SK-N-MC (cell line): ENCODE data around the gene UST.

Source experiments
- EZH2 ChIP-seq: fragments of 200-600 bp; sonication (generic); IDR thresholded peaks from one replicate; pipeline ENCODE4 v1.6.1; 2017; ENCODE audit warnings: antibody characterized with exemption
- FOXP2 ChIP-seq: optimal IDR thresholded peaks from 2 replicates; pipeline ENCODE3; 2011; ENCODE audit warnings: mild to moderate bottlenecking, moderate library complexity; ENCODE audit not compliant: insufficient read depth; ENCODE audit errors: extremely low read length, control extremely low read depth
- POLR2AphosphoS5 ChIP-seq: IDR thresholded peaks from 2 replicates; pipeline ENCODE4 v1.6.1; 2012; ENCODE audit warnings: mild to moderate bottlenecking, low read depth, low read length, borderline replicate concordance

GRCh38 chr6:148770408-148771211 lies 23.8 kb downstream of the UST start:
- no peak for TF ChIP-seq EZH2
- TF ChIP-seq POLR2AphosphoS5: no peak
- no peak for TF ChIP-seq FOXP2
